Measurements from ENCODE around the gene DOCK7.
"Not testable (repeated sequence)": the region's sequence is repeated elsewhere in the genome, so short reads cannot be mapped to it uniquely, and the experiment has no call there.

Gene DOCK7, protein sequence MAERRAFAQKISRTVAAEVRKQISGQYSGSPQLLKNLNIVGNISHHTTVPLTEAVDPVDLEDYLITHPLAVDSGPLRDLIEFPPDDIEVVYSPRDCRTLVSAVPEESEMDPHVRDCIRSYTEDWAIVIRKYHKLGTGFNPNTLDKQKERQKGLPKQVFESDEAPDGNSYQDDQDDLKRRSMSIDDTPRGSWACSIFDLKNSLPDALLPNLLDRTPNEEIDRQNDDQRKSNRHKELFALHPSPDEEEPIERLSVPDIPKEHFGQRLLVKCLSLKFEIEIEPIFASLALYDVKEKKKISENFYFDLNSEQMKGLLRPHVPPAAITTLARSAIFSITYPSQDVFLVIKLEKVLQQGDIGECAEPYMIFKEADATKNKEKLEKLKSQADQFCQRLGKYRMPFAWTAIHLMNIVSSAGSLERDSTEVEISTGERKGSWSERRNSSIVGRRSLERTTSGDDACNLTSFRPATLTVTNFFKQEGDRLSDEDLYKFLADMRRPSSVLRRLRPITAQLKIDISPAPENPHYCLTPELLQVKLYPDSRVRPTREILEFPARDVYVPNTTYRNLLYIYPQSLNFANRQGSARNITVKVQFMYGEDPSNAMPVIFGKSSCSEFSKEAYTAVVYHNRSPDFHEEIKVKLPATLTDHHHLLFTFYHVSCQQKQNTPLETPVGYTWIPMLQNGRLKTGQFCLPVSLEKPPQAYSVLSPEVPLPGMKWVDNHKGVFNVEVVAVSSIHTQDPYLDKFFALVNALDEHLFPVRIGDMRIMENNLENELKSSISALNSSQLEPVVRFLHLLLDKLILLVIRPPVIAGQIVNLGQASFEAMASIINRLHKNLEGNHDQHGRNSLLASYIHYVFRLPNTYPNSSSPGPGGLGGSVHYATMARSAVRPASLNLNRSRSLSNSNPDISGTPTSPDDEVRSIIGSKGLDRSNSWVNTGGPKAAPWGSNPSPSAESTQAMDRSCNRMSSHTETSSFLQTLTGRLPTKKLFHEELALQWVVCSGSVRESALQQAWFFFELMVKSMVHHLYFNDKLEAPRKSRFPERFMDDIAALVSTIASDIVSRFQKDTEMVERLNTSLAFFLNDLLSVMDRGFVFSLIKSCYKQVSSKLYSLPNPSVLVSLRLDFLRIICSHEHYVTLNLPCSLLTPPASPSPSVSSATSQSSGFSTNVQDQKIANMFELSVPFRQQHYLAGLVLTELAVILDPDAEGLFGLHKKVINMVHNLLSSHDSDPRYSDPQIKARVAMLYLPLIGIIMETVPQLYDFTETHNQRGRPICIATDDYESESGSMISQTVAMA (N-terminal part only)

GRCh38 chr1:62687903-62688686 lies at the start of gene DOCK7:
DOCK7 (minus strand) TSS chr1:62688386; CDS start chr1:62688264, 122 bp downstream.
- peak in 49 of 56 donors; percentile 13 to 77 (median 48) for DNase-seq

GRCh38 chr1:62735491-62736171 lies 47.4 kb upstream of the DOCK7 start:
- no peak for DNase-seq

- no peak for DNase-seq
Observed at GRCh38 chr1:62732331-62732730, 44.1 kb upstream of the DOCK7 start.

DNA sequence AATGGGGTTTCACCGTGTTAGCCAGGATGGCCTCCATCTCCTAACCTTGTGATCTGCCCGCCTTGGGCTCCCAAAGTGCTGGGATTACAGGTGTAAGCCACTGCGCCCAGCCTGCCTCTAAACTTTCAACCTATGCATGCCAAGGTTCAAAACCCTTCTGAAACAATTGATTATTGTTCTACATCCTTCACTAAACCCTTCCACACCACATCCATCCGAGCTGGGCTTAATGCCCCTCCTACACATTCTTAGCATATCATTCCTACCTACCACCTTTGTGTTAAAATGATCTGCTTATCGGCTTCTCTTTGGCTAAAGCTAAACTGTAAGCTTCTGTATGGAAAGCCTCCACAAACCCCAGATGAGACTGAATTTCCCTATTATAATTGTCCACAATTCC lies 40.8 kb upstream of the DOCK7 start:
- no peak for DNase-seq

GRCh38 chr1:62727656-62728407 lies 39.6 kb upstream of the DOCK7 start:
- peak in 2 of 56 donors; percentile 2 to 11 for DNase-seq

DNA sequence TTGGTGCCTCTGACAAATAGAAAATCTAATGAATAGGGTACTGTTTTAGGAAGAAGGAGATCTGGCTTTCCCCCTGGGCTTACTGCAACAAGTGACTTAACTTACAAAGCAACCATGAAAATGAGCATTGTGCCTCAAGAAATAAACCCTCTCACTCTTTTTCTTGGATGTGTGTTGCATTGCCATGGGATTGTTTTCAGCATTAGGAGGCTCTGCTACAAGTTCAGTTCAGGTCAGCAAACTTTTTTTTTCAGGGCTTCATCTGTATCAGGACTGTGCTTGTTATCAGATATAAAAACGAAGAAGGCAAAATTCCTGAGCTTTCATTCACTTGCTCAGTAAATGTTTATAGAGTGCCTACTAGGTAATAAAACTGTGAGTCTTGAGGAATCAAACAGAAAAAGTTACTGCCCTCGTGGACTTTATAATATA lies 37.8 kb upstream of the DOCK7 start:
- no peak for DNase-seq

GRCh38 chr1:62725255-62725654 lies 37.1 kb upstream of the DOCK7 start:
- peak in 3 of 56 donors; percentile 0 to 12 (median 3) for DNase-seq

- no peak for DNase-seq
Observed at GRCh38 chr1:62724430-62724829, 36.2 kb upstream of the DOCK7 start.

DNA sequence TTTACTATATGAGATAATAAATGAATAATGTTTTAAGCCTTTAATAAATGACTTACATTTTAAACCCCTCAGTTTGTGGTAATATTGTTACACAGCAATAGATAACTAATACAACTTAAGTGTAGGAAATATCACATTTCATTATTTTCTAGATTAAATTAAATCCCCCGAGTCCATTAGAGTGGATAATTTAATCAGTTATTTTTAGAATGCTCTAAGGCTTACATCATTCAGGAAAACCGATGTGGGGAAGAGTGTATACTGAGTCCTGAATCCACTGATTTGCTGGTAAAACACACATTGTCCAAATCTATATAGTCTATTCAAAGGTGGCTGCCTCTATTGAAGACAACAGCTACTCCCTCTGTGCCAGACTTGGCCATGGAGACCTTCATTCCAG lies 35.7 kb upstream of the DOCK7 start:
- no peak for DNase-seq

- DNase-seq = no peak
Observed at GRCh38 chr1:62722796-62723195, 34.6 kb upstream of the DOCK7 start.

DNA sequence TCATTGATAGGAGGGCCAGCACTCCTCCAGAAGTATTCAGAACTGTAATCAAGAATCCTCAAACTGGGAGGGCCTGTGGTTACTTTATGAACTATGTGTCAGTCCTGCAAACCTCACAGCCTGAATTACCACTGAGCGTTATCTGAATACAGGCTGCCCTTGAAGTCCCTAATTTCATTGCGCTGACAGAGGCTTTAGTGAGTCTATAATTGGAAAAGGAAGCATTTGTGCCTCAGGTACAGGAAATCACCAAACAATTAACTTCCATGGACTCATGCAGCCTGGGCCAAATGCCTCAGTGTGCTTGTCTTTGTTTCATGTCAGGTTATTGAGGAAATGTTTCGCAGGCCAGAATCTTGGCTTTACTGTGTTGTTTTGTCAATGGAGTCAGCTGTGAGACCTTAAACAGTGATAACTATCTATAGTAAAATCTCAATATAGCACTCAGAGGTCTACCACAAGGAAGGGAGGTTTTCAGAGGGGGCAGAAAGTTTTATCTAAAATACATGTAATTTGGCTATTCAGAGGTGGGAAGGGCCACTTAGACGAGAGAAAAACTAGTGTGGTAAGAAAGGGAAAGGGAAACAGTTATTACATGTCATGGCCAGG lies 32.9 kb upstream of the DOCK7 start:
- no peak for DNase-seq

GRCh38 chr1:62718400-62718799 lies 30.2 kb upstream of the DOCK7 start:
- DNase-seq = not testable (repeated sequence)

- no peak for DNase-seq
Observed at GRCh38 chr1:62717483-62717882, 29.3 kb upstream of the DOCK7 start.

DNA sequence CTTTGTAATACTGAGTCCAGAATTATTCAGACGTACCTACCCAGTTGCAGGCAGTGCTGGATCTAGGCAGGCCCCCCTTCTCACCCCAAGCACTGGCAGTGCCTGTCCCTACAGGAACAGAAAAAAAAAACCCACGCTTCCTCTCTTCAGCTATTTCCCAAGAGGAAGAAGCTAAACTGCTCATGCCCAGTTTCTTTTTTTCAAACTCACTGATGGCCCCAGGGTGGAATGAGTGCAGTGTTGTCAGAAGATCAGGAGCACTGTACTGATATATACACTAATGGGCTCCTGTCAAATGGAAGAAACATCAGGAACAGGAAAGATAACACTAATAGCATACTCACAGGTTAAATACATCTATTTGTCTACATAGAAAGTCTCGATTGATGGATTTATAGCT lies 28.2 kb upstream of the DOCK7 start:
- no peak for DNase-seq

DNA sequence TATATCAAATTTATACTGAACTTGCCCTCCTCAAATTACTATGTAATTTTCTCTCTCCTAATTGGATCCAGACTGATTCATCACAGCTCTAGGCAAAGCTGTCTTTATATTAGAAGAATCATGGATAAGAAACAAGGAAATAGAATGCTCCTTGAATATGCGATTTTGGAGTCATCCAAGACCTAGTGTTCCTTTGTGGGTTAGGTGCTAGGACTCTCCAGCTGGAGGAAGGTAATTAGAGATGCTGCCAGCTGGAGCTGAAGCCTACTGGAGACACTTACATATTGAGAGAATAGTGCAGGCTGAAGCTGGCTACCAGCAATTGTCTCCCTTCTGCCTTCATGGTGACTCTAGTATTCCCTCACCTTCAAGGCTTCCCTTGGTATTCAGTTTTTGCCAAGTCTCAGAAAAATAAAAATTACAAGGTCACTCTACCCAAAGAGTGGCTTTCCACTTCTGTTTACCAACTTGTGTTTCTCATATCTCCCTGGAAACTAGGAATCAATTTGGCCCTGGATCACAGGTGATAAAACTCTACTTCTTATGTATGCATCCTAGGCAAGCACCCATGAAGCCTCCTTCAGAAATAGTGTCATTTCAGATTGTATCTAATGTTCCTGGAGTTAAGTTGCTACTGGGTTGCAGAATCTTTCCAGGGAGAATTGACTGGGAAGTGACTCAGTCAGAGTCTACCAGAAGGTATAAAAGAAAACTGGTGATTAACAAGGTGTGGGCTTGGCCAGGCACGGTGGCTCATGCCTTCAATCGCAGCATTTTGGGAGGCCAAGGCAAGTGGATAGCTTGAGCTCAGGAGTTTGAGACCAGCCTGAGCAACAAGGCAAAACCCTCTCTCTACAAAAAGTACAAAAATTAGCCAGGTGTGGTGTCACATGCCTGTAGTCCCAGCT lies 24.4 kb upstream of the DOCK7 start:
- peak in 1 of 56 donors; percentile 1 for DNase-seq

DNA sequence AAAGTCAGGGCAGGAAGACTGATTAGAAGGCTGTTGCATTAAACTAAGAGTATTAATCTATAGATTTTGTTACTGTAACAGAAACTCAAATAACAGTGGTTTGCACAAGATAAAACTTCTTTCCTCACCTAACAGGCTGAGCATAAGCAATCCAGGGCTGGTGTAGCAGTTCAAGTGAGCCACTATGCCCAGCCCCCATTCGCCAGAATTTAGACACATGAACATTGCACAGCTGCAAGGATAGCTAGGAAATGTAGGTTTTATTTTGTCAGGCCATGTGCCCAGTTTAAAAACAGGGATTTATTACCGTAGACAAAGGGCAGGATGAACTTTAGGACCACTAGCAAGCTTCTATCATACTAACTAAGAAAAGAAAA lies 19.5 kb upstream of the DOCK7 start:
- no peak for DNase-seq

DNA sequence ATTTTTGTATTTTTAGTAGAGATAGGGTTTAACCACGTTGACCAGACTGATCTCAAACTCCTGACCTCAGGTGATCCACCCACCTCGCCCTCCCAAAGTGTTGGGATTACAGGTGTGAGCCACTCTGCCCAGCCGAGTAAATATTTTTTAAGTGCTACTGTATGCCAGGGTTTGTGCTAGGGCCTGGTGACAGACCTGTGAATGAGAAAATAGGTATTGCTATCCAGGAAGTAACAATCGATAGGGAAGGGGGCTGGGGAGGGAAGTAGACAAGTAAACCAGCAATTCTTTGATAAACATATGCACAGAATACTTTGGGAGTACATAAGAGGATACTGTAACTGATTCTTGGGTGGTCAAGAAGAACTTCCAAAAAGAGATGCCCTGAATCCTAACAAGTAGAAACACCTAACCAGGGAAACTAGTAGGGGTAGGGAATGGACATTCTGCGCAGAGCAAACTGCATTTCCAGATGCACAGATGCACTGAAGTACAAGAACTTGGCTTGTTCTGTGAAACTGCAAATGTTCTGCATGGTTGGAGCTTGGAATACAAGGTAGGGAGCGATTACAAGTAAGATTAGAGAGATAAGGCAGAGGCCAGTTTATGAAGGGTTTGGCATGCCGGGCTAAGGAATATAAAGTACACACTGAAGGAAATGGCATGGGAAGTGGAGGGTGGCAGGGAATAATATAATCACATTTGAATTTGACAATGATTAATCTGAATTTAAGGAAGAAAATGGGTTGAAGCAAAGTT lies 19.0 kb upstream of the DOCK7 start:
- no peak for DNase-seq

Measured in amygdala (tissue), 56 donors.